ENCODE data around the gene ZNF516.

DNA sequence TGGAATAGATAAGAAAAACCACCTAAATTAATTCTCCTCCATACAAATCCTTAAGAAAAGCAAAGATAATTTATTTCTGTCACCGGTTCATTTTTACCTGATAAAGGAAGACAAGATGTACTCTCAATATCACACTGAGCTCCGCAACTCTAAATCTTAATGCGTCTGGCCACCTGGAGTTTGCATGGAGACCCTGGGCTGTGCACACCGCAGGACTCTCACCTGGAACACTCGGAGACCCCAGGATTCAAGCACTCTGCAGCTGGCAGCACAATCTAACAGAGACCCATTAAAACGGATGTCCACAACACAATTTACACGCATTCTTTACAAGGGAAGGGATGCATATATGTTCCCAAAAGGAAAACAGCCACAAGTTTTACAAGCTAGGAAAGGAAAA is 72.2 kb downstream of the ZNF516 start:
- no peak for TF ChIP-seq CTCF (IDR thresholded peaks at IDR 0.05)
- no peak for TF ChIP-seq POLR2A (IDR thresholded peaks at IDR 0.05)
